Nucleus accumbens (tissue), 56 donors: ENCODE measurements around the gene EGFL6.
A peak's percentile ranks its signal among the peaks of the same experiment; 100 is the strongest.
"Not testable (repeated sequence)": the region's sequence is repeated elsewhere in the genome, so short reads cannot be mapped to it uniquely, and the experiment has no call there.

Experiments used
- DNase-seq, 56 donors: peaks; one replicate each; lab custom pipeline; 2025; lab: John Stamatoyannopoulos, UW

EGFL6 gene

DNA sequence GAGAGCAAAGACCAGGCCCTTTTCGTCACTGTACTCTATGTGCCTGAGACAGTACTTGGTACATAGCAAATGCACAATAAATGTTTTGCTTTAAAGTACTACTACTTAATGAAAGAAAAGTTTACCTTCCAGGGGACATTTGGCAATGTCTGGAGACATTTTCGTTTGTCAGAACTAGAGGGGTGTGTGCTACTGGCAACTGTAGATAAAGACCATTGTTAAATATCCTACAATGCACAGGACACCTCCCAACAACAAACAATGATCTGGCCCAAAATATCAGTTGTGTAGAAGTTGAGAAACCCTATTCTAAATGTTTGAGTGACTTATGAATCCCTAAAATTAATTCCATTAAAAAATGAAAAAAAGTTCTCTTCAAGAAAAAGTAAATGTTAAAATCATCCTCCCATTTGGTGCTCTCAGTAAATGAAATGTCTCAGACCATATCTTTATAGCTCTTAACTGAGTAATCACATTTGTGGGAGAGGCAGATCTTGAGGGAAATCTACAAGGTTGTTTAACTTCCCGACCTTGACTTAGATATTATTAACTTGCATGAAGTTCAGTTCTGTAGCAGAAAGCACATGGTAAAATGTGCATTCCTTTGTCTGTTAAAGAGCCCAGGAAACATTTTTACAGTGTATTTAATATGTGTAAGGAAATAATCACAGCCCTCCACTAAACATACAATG is 18.5 kb downstream of the EGFL6 start:
- DNase-seq, result no peak

DNA sequence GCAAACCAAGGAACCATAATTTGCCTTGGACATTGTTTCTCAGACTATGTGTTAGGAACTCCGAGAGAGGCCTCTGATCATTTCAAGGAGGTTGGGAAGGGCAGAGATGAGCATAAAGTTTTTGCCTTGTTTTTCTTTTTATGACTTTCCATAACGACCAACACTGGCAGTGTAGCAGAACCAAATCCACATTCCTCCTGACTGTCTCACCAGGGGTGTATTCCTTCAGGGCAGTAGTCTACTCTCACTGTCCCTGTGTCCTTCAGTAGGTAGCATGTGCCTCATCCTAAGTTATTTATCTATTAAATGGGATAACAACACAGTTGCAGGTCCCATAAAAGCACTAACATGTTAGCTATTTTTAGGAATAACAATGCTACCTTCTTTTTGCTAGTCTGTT is 20.8 kb downstream of the EGFL6 start:
- no peak for DNase-seq

GRCh38 chrX:13590914-13591313 is 21.5 kb downstream of the EGFL6 start:
- no peak for DNase-seq

DNA sequence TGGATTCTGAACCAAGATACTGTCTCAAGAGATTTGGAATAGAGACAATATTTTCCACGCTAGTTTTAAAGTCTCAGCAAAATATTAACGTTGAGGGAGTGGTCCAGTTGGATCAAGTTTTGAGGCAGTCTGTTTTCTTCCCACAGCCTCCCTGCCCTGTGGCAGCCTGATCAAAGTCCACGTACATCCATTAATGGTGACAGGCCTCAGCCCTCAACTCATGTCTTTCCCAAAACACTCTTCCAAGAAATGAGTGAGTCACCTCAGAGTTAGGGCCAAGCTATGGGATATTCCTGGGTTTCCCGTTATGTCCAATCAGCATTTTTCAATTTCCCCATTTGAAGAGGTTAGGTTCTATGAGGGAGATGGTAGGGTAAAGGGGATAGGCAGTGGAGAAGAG is 28.5 kb downstream of the EGFL6 start:
- no peak for DNase-seq

GRCh38 chrX:13598877-13599276 is 29.5 kb downstream of the EGFL6 start:
- DNase-seq, result no peak

DNA sequence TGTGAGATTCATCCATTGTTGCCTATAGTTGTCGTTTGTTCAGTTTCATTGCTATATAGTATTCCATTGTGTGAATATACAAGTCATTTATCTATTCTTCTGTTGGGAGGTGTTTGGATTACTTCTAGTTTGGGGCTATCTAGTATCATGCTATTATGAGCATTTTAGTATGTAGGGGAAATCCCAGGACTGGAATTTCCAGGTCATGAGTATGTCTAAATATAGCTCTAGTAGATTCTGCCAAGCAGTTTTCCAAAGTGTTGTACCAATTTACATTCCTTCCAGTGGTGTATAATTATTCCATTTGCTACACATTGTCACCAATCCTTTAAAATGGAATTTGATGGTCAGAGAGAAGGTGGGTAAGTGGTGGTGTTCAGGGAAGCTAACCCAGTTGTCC is 30.1 kb downstream of the EGFL6 start:
- no peak for DNase-seq

- DNase-seq, result no peak
These were observed 36.2 kb downstream of the EGFL6 start for GRCh38 chrX:13605611-13606010.

GRCh38 chrX:13607331-13607995 is 38.1 kb downstream of the EGFL6 start:
- no peak for DNase-seq

DNA sequence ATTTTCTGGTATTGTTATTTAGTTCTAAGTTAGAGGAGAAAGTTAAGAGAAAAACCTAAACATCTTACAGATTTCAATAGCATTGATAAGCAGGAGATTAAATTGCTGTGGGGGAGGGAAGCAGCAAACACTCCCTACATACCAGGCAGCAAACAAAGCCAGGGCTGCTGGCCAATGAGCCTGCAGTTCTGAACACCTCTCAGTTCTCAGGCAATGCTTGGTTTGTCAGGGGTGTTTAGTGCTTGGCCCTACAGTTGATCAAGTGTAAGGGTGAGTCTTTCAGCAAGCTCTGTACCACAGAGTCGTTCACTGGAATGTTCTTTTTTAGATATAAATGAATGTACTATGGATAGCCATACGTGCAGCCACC is 38.6 kb downstream of the EGFL6 start:
- DNase-seq, result no peak

DNA sequence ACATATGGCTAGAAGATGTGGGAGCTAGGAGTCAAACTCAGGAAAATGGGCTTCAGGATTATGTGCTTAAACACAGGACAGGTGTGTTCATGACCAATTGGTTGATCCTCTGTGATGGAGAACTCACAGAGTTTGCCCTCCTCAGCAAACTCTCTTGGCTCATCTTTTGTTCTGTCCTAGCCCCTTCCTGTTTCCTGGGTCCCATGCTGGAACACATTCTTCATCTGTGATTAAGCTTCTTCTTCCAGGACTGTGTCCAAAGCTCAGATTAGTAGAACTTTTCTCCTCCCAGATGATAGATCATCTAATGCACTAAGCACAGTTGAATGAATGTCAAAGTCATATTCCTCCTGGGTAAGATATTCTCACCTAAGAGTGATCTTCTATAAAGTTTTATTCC is 44.8 kb downstream of the EGFL6 start:
- no peak for DNase-seq

DNA sequence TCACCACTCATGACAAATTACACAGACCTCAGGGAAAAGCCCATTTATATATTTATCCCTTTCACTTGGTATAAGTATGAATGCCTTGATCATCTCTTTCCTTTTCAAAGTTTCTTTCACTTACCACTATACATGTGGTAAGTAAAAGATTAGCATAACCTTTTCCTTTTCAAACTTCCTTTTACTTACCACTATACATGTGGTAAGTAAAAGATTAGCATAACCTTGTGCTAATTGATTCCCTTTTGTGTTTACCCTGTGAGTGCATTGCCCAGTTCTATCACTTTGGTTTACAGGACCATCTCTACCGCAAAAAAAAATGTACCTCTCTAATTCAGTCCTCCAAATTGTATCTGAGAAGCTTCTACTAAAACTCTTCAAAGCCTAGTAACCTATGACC is 50.8 kb downstream of the EGFL6 start:
- DNase-seq, result no peak

GRCh38 chrX:13622401-13622964 is 53.1 kb downstream of the EGFL6 start:
- DNase-seq, result no peak

- DNase-seq, result no peak
These were observed 57.9 kb downstream of the EGFL6 start for GRCh38 chrX:13627306-13627705.

- not testable (repeated sequence) for DNase-seq
These were observed 67.8 kb downstream of the EGFL6 start for GRCh38 chrX:13637224-13637623.

DNA sequence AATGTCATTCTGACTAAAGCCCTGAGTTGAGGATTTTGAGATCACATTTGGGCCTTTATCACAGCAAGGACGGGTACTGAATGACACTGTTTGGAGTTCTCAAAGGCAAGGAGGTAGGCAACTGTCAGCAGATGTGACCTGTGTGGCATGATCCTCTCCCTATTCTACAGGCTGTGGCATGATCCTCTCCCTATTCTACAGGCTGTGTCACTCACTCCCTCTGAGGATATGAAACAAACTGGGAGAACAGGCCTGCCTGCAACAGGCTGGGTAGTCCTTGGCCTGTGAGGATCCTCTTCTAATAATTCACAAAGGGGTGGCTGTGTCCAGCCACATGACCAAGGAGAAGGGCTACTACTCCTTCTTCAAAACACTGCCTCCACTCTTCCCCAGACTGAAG is 68.6 kb downstream of the EGFL6 start:
- no peak for DNase-seq

- no peak for DNase-seq
These were observed 69.4 kb downstream of the EGFL6 start for GRCh38 chrX:13638826-13639225.

- not testable (repeated sequence) for DNase-seq
These were observed 72.3 kb downstream of the EGFL6 start for GRCh38 chrX:13641684-13642083.

DNA sequence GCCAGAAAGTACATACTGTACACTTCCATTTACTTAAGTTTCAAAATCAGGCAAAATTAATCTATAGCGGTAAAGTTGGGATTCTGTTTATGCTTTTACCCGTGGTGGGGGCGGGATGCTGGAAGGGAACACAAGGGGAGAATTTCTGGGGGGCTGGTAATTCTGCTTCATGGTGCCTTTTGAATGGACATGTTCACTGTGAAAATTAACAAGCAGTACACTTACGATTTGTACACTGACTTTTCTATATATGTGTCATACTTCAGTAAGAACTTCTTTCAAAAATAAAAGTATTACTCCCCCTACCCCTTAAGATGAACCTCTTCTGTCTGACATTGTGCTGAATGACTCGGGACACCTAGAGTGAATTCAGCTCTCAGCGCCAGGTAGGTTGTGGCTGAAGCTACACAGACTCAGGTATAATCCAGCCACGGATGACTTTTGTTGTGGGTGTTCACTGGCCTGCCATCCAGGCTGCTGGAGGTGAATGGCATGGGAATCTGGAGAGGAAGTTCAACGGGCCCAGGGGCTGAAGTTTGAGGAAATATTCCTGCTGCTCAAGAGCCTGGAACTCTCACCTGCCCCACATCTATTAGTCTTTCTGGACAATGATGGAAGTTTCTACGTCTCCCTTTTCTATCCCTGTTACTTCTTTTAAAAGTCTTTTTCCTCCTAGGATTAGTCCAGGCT is 76.2 kb downstream of the EGFL6 start:
- no peak for DNase-seq

- DNase-seq, result peak in 44 of 56 donors; percentile 0 to 65 (median 14)
These were observed 76.8 kb downstream of the EGFL6 start for GRCh38 chrX:13646154-13646549.

DNA sequence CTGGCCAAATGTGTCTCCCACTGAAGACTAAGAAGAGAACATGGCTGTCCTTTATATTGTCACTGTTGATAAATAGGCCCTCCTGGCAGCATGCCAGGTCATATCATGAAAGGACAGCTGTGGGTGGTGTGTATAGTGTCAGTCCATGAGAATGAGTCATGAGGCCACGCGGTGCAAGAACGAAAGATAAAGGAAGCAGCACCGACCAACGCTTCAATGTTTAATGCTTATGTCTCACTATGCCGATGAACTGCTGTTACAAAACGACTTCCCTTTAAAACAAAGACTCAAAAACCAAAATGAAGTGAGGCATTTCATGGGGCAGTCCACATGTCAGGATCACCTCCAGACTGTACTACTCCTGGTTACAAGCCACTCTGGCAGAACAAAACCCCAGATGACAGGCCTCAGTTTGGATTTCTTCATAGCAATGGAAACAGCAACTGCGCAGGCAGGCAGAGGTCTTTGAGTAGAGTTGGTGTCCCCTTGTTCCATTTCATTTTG is 78.4 kb downstream of the EGFL6 start:
- DNase-seq, result peak in 1 of 56 donors; percentile 49

- DNase-seq, result not testable (repeated sequence)
These were observed 78.9 kb downstream of the EGFL6 start for GRCh38 chrX:13648336-13648735.
